ENCODE results near the gene FMNL2.

Gene FMNL2

GRCh38 chr2:152477347-152478092 lies 142.5 kb downstream of the FMNL2 start:
- Mint-ChIP-seq H3K9me3 (no peaks in the 10 kb centered on the region), H3K27ac (no peak overlapping the region), H3K27me3 (ENCODE audit: low read depth) (no peaks in the 10 kb centered on the region), H3K4me3 (no peak overlapping the region), H3K36me3 (ENCODE audit: low read depth) (no peaks in the 10 kb centered on the region), H3K4me1 (ENCODE audit: low read depth) (no peaks in the 10 kb centered on the region)

- H3K9me3 Mint-ChIP-seq = no peaks in the 10 kb centered on the region
- no peak overlapping the region for H3K4me3 Mint-ChIP-seq
- H3K27me3 Mint-ChIP-seq (ENCODE audit: low read depth) = no peaks in the 10 kb centered on the region
- no peak overlapping the region for H3K27ac Mint-ChIP-seq
- no peaks in the 10 kb centered on the region for H3K36me3 Mint-ChIP-seq (ENCODE audit: low read depth)
- H3K4me1 Mint-ChIP-seq (ENCODE audit: low read depth) = no peaks in the 10 kb centered on the region
These were observed 144.3 kb downstream of the FMNL2 start for GRCh38 chr2:152479282-152479681.

GRCh38 chr2:152480821-152481399 lies 145.9 kb downstream of the FMNL2 start:
- Mint-ChIP-seq H3K27ac (no peak overlapping the region), H3K27me3 (ENCODE audit: low read depth) (no peaks in the 10 kb centered on the region), H3K9me3 (no peaks in the 10 kb centered on the region), H3K4me1 (ENCODE audit: low read depth) (no peaks in the 10 kb centered on the region), H3K4me3 (no peak overlapping the region), H3K36me3 (ENCODE audit: low read depth) (no peaks in the 10 kb centered on the region)

- Mint-ChIP-seq H3K4me3 (no peak overlapping the region), H3K4me1 (ENCODE audit: low read depth) (no peaks in the 10 kb centered on the region), H3K27ac (no peak overlapping the region), H3K27me3 (ENCODE audit: low read depth) (no peaks in the 10 kb centered on the region), H3K9me3 (no peaks in the 10 kb centered on the region), H3K36me3 (ENCODE audit: low read depth) (no peaks in the 10 kb centered on the region)
These were observed 147.1 kb downstream of the FMNL2 start for GRCh38 chr2:152481881-152482583.

GRCh38 chr2:152483276-152484063 lies 148.5 kb downstream of the FMNL2 start:
- Mint-ChIP-seq H3K4me1 (ENCODE audit: low read depth) (no peaks in the 10 kb centered on the region), H3K9me3 (no peaks in the 10 kb centered on the region), H3K27ac (no peak overlapping the region), H3K4me3 (no peak overlapping the region), H3K36me3 (ENCODE audit: low read depth) (no peaks in the 10 kb centered on the region), H3K27me3 (ENCODE audit: low read depth) (no peaks in the 10 kb centered on the region)

- Mint-ChIP-seq H3K9me3 (no peaks in the 10 kb centered on the region), H3K27ac (no peak overlapping the region), H3K36me3 (ENCODE audit: low read depth) (no peaks in the 10 kb centered on the region), H3K4me1 (ENCODE audit: low read depth) (no peaks in the 10 kb centered on the region), H3K4me3 (no peak overlapping the region), H3K27me3 (ENCODE audit: low read depth) (peaks cover 12% of the 10 kb centered on the region)
These were observed 151.2 kb downstream of the FMNL2 start for GRCh38 chr2:152485954-152486736.

GRCh38 chr2:152486737-152487400 lies 151.9 kb downstream of the FMNL2 start:
- H3K27me3 Mint-ChIP-seq (ENCODE audit: low read depth) = peaks cover 17% of the 10 kb centered on the region

GRCh38 chr2:152488075-152488474 lies 153.1 kb downstream of the FMNL2 start:
- H3K27ac Mint-ChIP-seq = no peak overlapping the region
- H3K4me3 Mint-ChIP-seq = no peak overlapping the region
- no peaks in the 10 kb centered on the region for H3K9me3 Mint-ChIP-seq
- H3K27me3 Mint-ChIP-seq (ENCODE audit: low read depth) = peaks cover 23% of the 10 kb centered on the region
- no peaks in the 10 kb centered on the region for H3K36me3 Mint-ChIP-seq (ENCODE audit: low read depth)
- no peaks in the 10 kb centered on the region for H3K4me1 Mint-ChIP-seq (ENCODE audit: low read depth)

More at GRCh38 chr2:152486737-152487400, 151.9 kb downstream of the FMNL2 start:
- H3K4me1 Mint-ChIP-seq (ENCODE audit: low read depth) = no peaks in the 10 kb centered on the region
- H3K4me3 Mint-ChIP-seq = no peak overlapping the region
- H3K36me3 Mint-ChIP-seq (ENCODE audit: low read depth) = no peaks in the 10 kb centered on the region
- H3K27ac Mint-ChIP-seq = no peak overlapping the region
- no peaks in the 10 kb centered on the region for H3K9me3 Mint-ChIP-seq

- Mint-ChIP-seq H3K27me3 (ENCODE audit: low read depth) (peaks cover 23% of the 10 kb centered on the region), H3K4me3 (no peak overlapping the region), H3K4me1 (ENCODE audit: low read depth) (no peaks in the 10 kb centered on the region), H3K36me3 (ENCODE audit: low read depth) (no peaks in the 10 kb centered on the region), H3K9me3 (no peaks in the 10 kb centered on the region), H3K27ac (no peak overlapping the region)
These were observed 154.4 kb downstream of the FMNL2 start for GRCh38 chr2:152489364-152489763.

GRCh38 chr2:152490686-152491455 lies 155.9 kb downstream of the FMNL2 start:
- H3K4me3 Mint-ChIP-seq = no peak overlapping the region
- H3K27me3 Mint-ChIP-seq (ENCODE audit: low read depth) = peaks cover 23% of the 10 kb centered on the region
- no peaks in the 10 kb centered on the region for H3K4me1 Mint-ChIP-seq (ENCODE audit: low read depth)
- H3K36me3 Mint-ChIP-seq (ENCODE audit: low read depth) = no peaks in the 10 kb centered on the region
- no peaks in the 10 kb centered on the region for H3K9me3 Mint-ChIP-seq
- no peak overlapping the region for H3K27ac Mint-ChIP-seq

GRCh38 chr2:152492131-152492530 lies 157.2 kb downstream of the FMNL2 start:
- H3K4me3 Mint-ChIP-seq = no peak overlapping the region
- peaks cover 2% of the 10 kb centered on the region for H3K4me1 Mint-ChIP-seq (ENCODE audit: low read depth)
- H3K27ac Mint-ChIP-seq = no peak overlapping the region
- H3K27me3 Mint-ChIP-seq (ENCODE audit: low read depth) = peaks cover 23% of the 10 kb centered on the region
- no peaks in the 10 kb centered on the region for H3K36me3 Mint-ChIP-seq (ENCODE audit: low read depth)
- no peaks in the 10 kb centered on the region for H3K9me3 Mint-ChIP-seq

GRCh38 chr2:152492911-152493310 lies 157.9 kb downstream of the FMNL2 start:
- Mint-ChIP-seq H3K36me3 (ENCODE audit: low read depth) (no peaks in the 10 kb centered on the region), H3K4me3 (no peak overlapping the region), H3K9me3 (no peaks in the 10 kb centered on the region), H3K27ac (no peak overlapping the region), H3K4me1 (ENCODE audit: low read depth) (peaks cover 9% of the 10 kb centered on the region), H3K27me3 (ENCODE audit: low read depth) (peaks cover 23% of the 10 kb centered on the region)

- Mint-ChIP-seq H3K36me3 (ENCODE audit: low read depth) (no peaks in the 10 kb centered on the region), H3K4me1 (ENCODE audit: low read depth) (peaks cover 9% of the 10 kb centered on the region), H3K27me3 (ENCODE audit: low read depth) (peaks cover 23% of the 10 kb centered on the region), H3K9me3 (no peaks in the 10 kb centered on the region), H3K4me3 (no peak overlapping the region), H3K27ac (no peak overlapping the region)
These were observed 158.4 kb downstream of the FMNL2 start for GRCh38 chr2:152493417-152493816.
